Limb (tissue), 2 donors: ENCODE results near the gene ZNF8.
"Not testable (repeated sequence)": the region's sequence is repeated elsewhere in the genome, so short reads cannot be mapped to it uniquely, and the experiment has no call there.

Experiments
- DNase-seq, 2 donors: peaks; one replicate each; pipeline ENCODE4 v3.0.0-alpha.2; 2016; ENCODE audit errors: extremely low spot score in 2 of 2

The ZNF8 gene

GRCh38 chr19:58336216-58336615, 57.5 kb downstream of the ZNF8 start:
- no peak for DNase-seq

GRCh38 chr19:58336820-58337219, 58.1 kb downstream of the ZNF8 start:
- DNase-seq: no peak

- DNase-seq: no peak
Measured at GRCh38 chr19:58338336-58338735, 59.6 kb downstream of the ZNF8 start.

DNA sequence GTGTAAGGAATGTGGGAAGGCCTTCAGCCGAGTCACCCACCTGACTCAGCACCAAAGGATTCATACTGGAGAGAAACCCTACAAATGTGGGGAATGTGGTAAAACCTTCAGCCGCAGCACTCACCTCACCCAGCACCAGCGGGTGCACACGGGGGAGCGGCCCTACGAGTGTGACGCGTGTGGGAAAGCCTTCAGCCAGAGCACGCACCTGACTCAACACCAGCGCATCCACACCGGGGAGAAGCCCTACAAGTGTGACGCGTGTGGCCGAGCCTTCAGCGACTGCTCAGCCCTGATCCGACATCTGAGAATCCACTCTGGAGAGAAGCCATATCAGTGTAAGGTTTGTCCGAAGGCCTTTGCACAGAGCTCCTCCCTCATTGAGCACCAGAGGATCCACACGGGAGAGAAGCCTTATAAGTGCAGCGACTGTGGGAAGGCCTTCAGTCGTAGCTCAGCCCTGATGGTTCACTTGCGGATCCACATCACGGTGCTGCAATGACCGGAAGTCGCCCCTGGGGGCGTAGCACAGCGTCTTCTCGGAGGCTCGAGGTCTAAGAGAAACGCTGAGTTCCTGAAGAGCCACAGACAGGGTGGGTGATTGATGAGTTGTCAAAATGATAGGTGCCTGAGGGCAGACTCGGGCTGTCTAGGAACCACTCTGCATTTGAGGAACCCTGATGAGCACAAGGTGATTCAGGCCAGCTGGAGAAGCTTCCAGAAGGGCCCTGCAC, 60.2 kb downstream of the ZNF8 start:
- DNase-seq: no peak

- DNase-seq: no peak
Measured at GRCh38 chr19:58345558-58345957, 66.8 kb downstream of the ZNF8 start.

GRCh38 chr19:58346961-58347929, 68.5 kb downstream of the ZNF8 start:
- DNase-seq: peak in 1 of 2 donors; percentile 82

DNA sequence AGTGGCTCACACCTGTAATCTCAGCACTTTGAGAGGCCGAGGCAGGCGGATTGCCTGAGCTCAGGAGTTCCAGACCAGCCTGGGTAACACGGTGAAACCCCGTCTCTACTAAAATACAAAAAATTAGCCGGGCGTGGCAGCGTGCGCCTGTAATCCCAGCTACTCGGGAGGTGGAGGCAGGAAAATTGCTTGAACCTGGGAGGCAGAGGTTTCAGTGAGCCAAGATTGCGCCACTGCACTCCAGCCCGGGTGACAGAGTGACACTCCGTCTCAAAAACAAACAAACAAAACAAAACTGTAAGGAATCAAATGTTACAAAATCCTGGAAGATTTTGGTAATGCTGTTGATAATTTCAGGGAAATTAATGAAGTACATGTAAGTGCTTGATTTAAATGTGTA, 69.3 kb downstream of the ZNF8 start:
- DNase-seq: not testable (repeated sequence)

GRCh38 chr19:58349590-58349989, 70.8 kb downstream of the ZNF8 start:
- DNase-seq: no peak

- DNase-seq: no peak
Measured at GRCh38 chr19:58350001-58350861, 71.5 kb downstream of the ZNF8 start.

- no peak for DNase-seq
Measured at GRCh38 chr19:58350871-58351557, 72.3 kb downstream of the ZNF8 start.

DNA sequence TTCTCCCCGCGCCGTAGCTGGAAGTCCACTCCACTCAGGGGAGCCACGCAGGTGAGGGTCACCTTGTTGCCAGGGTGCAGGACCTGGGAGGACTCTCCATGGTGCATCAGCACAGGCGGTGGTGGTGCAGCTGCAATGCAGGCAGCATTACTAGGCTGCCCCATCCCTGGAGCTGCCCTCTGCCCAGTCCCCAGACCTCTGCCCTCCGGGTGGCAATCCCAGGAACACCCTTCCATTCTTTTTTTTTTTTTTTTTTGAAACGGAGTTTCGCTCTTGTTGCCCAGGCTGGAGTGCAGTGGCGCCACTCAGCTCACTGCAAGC, 72.8 kb downstream of the ZNF8 start:
- no peak for DNase-seq

GRCh38 chr19:58351990-58352755, 73.4 kb downstream of the ZNF8 start:
- no peak for DNase-seq
